HFFc6 (cell line): Measurements from ENCODE around the gene IL31. TPM values are rescaled to one million over a fixed set of nuclear protein-coding genes. Genes with fewer than 3 reads are reported as not detected.

ENCODE experiments used
- DNase-seq: peaks from one replicate; pipeline ENCODE4 v3.0.0-alpha.2; 2018
- H3K27ac Mint-ChIP-seq: 2 replicates; pipeline ENCODE4 v1.8.0; 2020; ENCODE audit warnings: mild to moderate bottlenecking, mixed read lengths
- H3K27me3 Mint-ChIP-seq: 2 replicates; pipeline ENCODE4 v1.8.0; 2021; ENCODE audit warnings: mild to moderate bottlenecking, moderate library complexity, mixed read lengths; ENCODE audit not compliant: insufficient read depth
- H3K36me3 Mint-ChIP-seq: 2 replicates; pipeline ENCODE4 v1.8.0; 2021; ENCODE audit warnings: low read depth, mixed read lengths
- H3K4me1 Mint-ChIP-seq: 2 replicates; pipeline ENCODE4 v1.8.0; 2020; ENCODE audit warnings: low read depth, mixed read lengths
- H3K4me3 Mint-ChIP-seq: 2 replicates; pipeline ENCODE4 v1.8.0; 2020; ENCODE audit warnings: mild to moderate bottlenecking, moderate library complexity, mixed read lengths
- H3K9me3 Mint-ChIP-seq: 2 replicates; pipeline ENCODE4 v1.8.0; 2020; ENCODE audit warnings: mild to moderate bottlenecking, mixed read lengths
- CTCF ChIP-seq: fragments of 200-600 bp; sonication (generic); IDR thresholded peaks from 2 replicates; pipeline ENCODE4 v1.5.0; 2021; ENCODE audit warnings: antibody characterized with exemption, mild to moderate bottlenecking
- total RNA-seq, 6 experiments: library from RNA; stranded (reverse); fragmentation: NEBNext Ultra II Directional; extraction: Animal tissue kit (Norgen Biotek cat#: 25700); gene quantifications; 2 replicates in 1 of 6; 3 replicates in 5 of 6; pipeline ENCODE4 v1.2.3, GENCODE V29; 2021

IL31 gene
- total RNA-seq, 6 experiments from 2014 or later = not detected

- Mint-ChIP-seq H3K4me1 (no peaks in the 10 kb centered on the region), H3K36me3 (no peaks in the 10 kb centered on the region)
These were observed 12.3 kb downstream of the IL31 start for GRCh38 chr12:122161682-122162081.

DNA sequence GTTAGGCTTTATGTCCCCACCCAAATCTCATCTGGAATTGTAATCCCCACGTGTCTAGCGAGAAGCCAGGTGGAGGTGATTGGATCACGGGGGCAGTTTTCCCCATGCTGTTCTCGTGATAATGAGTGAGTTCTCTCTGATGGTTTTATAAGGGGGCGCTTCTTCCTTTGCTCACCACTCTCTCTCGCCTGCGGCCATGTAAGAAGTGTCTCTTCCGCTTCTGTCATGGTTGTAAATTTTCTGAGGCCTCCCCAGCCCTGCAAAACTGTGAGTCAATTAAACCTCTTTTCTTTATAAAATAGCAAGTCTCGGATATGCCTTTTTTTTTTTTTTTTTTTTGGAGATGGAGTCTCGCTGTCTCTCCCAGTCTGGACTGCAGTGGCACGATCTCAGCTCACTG, 13.3 kb downstream of the IL31 start:
- Mint-ChIP-seq H3K27ac (no peak overlapping the region), H3K4me3 (no peak overlapping the region), H3K9me3 (no peaks in the 10 kb centered on the region), H3K36me3 (no peaks in the 10 kb centered on the region), H3K4me1 (no peaks in the 10 kb centered on the region), H3K27me3 (peaks cover 13% of the 10 kb centered on the region)
- no peak for TF ChIP-seq CTCF
- no peak for DNase-seq

More at GRCh38 chr12:122161682-122162081, 12.3 kb downstream of the IL31 start:
- no peak for DNase-seq
- H3K27ac Mint-ChIP-seq = no peak overlapping the region
- no peak for TF ChIP-seq CTCF
- no peak overlapping the region for H3K4me3 Mint-ChIP-seq
- H3K27me3 Mint-ChIP-seq = peaks cover 12% of the 10 kb centered on the region
- H3K9me3 Mint-ChIP-seq = no peaks in the 10 kb centered on the region

- Mint-ChIP-seq H3K4me1 (no peaks in the 10 kb centered on the region), H3K36me3 (no peaks in the 10 kb centered on the region), H3K27me3 (peaks cover 13% of the 10 kb centered on the region), H3K4me3 (no peak overlapping the region), H3K27ac (no peak overlapping the region), H3K9me3 (no peaks in the 10 kb centered on the region)
- no peak for DNase-seq
- TF ChIP-seq CTCF = 0 out of 2 replicates have a peak, but pooled peaks have one; percentile 6
These were observed 14.1 kb downstream of the IL31 start for GRCh38 chr12:122159882-122160281.

GRCh38 chr12:122158700-122159285, 15.2 kb downstream of the IL31 start:
- H3K36me3 Mint-ChIP-seq = no peaks in the 10 kb centered on the region
- peaks cover 18% of the 10 kb centered on the region for H3K27me3 Mint-ChIP-seq
- H3K27ac Mint-ChIP-seq = no peak overlapping the region

DNA sequence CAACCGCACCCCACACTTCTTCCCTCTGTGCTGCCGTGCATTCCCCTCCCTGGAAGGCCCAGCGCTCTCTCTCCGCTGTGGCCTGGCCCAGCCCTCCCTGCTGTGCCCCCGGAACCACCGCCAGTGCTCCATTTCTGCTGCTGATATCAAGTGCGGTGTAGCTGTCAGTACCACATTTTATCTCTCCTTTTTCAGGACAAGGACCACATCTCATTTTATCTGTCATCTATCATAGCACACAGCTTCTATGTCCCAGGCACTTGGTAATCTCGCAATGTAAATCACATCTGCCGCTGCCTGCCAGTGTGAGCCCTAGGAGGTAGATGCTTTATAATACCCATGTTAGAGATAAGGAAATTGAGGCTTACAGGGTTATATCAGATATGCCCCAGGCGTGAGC, 18.3 kb downstream of the IL31 start:
- H3K27ac Mint-ChIP-seq = no peak overlapping the region
- H3K36me3 Mint-ChIP-seq = no peaks in the 10 kb centered on the region
- TF ChIP-seq CTCF = no peak
- H3K4me1 Mint-ChIP-seq = no peaks in the 10 kb centered on the region
- DNase-seq = no peak
- peaks cover 11% of the 10 kb centered on the region for H3K27me3 Mint-ChIP-seq
- no peaks in the 10 kb centered on the region for H3K9me3 Mint-ChIP-seq
- H3K4me3 Mint-ChIP-seq = no peak overlapping the region

More at GRCh38 chr12:122158700-122159285, 15.2 kb downstream of the IL31 start:
- no peak overlapping the region for H3K4me3 Mint-ChIP-seq
- no peaks in the 10 kb centered on the region for H3K4me1 Mint-ChIP-seq
- no peak for TF ChIP-seq CTCF
- H3K9me3 Mint-ChIP-seq = no peaks in the 10 kb centered on the region
- DNase-seq = no peak
